Measurements from ENCODE around the gene KCNJ11.

Gene KCNJ11

DNA sequence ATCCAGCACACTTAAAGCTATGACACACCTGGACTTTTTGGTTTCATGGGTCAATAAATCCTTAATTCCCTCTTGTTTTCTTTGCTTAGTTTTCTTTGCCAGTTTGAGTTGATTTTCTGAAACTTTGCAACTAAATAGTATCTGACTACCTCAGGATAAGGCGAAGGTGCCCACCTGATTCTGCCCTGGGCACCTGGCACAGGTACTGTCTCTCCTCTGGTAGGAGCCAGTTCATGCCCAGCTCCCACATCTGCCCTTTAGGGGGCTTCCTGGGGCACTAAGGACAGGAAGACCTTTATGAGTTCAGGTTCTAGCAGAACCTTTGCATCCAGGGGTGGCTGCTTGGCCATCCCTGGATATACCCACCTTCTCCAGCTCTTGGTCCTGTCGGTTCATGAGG lies 19.6 kb upstream of the KCNJ11 start:
- DNase-seq = no peak

DNA sequence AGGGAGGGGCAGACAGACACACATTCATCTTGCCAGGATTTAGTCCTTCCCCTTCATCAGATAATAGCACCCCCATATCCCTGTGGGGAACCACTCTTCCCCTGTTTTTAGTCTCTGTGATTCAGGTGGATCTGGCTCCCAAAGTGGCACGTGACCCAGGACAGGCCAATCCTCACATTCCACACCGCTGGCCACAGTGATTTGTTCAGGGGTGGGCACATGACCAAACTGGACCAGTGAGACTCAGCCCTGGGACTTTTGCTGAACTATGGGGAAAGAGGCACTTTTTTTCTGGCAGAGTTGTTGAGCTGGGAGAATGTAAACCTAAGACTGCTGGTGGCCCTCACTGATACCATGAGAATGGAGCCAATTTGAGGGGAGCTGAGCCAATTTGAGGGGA lies 19.1 kb upstream of the KCNJ11 start:
- no peak for DNase-seq

DNA sequence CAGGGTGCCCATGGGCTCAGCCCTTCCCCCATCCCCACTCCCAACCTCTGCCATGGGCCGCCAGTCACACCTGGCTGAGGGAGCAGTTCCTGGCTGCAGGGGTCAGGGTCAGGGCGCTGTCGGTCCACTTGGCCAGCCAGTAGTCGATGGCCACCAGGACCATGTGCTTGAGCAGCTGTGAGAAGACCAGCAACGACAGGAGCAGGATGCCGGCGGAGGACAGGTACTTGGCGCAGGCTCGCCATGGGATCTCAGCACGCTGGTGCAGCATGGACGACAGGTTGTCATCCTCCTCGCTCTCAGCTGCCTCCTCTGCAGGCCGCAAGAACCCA lies 18.3 kb upstream of the KCNJ11 start:
- DNase-seq = no peak

DNA sequence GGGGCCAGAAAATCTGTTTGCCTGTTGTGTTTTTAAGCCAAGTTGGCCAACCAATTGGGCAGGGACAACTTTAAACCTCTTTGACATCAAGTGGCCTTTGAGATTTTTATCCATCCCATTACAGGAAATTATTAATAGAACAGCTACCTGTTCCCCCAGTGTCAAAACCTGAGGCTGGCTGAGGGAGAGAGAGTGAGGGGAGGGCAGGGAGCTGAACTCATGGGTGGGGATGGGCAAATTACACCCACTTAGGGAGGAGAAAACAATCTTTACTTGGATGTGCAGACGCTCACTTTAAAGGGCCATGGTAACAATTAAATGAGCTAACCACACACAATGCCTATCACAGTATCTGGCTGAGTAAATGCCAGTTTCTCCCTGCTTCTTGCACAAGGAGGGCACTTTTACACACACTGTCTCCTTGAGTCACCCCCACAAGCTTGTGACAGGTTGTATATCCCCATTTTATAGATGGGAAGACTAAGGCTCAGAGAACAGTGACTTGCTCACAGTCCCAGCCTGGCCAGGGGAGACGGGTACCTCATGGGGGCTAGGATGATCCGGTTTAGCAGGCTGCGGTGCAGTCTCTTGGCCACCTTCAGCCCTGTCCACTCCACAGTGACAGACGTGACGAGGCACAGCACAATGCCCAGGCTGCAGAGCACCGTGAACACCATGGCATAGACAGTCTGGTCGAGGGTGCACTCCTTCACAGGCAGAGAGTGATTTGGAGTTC lies 17.8 kb upstream of the KCNJ11 start:
- DNase-seq = no peak

DNA sequence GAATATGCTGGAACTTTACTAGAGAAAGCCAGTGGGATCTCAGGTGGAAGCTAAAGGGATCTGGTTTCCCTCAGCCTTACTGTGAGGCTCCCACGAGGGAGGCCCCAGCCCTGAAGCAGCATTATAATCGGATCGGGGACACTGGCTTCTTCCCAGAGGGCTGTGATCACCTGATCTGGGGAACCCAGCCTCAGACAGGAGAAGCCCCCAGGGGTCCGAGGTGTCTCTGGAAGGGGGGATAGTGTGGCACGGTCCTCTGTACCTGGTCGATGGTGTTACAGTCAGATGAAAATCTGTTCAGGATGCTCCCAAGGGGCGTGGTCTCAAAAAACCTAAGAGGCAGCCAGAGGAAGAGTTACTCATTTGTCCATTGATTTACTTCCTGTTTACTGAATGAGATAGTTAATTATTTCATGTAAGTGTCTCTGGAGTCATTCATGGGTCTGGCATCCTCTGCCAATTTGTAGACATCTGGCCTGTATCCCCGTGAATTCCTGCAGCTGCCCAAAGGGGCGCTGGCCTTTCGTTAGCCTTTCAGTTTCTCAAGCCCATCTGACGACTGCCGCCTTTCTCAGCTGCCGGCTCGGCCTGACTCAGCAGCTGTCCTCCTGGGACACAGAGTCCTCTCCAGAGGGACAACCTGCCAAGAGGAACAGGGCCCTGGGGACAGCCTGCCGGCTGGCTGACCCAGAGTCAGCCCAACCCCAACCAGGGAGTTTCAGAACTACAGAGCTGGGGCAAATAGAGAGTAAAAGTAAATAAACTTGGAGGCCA lies 17.0 kb upstream of the KCNJ11 start:
- no peak for DNase-seq

DNA sequence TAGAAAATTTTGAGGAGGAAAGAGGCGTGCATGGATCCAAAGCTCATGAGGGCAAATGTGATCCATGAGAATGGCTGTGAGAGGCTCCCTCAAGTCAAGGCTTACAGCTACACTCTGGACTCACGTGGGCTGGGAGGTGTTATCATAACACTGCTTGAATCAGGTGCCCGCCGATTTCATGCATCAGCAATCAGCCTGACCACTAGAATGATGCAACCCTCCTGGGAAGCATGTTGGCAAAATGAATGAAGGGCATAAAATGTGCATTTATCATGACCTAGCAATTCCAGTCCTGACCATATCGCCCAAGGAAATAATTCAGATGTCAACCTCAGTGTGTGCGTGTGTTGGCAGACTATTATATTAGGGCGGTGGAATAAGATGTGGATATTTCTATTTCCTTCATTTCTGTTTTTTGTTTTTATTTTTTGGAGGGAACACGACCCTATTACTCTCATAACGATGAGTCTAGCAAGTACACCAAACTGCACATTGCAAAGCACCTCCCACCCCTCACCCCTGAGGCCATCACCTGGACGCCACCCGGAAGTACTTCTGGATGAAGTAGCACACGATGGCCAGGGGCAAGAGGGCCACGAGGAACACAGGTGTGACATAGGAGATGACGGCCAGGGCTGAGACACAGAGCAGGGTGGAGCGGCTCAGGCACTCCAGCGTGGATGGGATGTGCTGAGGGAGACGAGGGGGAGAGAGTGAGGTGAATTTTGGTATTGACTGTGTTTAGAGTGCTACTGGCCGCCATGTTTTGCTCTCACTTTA lies 15.7 kb upstream of the KCNJ11 start:
- DNase-seq = no peak

DNA sequence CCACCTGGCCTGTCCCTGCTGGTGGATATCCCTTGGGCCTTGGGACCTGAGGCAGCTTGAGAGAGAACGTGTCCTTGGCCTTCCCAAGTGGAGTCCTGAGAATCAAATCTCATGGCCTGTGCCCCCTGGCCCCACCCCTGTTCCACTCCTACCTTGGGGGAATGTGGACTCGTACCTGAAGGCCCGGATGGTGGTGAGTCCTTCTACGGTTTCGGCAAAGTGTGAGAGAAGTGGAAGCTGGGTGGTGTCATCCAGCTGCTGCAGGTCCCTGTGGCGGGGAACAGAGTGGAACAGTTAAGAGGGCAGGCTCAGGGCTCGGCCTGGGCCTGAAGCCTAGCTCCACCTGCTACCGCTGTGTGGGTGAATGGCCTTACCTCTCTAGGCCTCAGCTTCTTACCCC lies 14.0 kb upstream of the KCNJ11 start:
- DNase-seq = no peak

DNA sequence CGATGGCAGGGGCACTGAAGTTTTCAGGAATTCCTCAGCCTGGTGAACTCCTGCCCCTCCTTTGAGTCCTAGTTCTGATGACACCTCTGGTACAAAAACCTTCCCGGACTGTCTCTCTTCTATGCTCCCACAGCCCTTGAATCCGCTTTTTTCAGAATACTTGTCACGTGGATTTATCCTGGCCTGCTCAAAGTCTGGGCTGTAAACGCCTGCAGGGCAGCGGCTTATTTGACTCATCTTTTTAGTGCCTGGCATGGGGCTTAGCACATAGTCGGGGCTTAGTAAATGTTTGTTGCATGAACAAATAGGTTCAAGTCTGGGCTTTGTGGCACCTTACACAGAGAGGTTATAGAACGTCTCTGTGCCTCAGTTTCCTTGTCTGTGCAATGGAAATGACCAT lies 13.4 kb upstream of the KCNJ11 start:
- DNase-seq = no peak

DNA sequence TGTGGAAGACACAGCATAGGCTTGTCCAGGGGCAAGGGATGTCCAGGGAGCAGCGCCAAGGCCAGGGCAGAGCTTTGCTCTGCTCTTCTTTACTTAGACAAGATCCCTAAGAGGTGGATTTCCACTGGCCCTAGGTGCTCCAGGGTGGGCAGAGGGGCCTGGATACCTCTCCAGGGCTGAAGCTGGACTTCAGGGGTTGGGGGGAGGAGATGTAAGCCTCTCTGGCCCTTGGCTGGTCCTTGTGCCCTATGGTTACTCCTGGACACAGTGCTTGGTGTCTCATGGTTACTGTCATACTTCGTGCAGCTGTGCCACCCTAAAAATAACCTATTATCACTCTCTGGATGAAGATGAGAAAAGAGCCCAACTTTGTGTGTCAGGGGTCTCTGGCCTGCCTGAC lies 12.9 kb upstream of the KCNJ11 start:
- no peak for DNase-seq

DNA sequence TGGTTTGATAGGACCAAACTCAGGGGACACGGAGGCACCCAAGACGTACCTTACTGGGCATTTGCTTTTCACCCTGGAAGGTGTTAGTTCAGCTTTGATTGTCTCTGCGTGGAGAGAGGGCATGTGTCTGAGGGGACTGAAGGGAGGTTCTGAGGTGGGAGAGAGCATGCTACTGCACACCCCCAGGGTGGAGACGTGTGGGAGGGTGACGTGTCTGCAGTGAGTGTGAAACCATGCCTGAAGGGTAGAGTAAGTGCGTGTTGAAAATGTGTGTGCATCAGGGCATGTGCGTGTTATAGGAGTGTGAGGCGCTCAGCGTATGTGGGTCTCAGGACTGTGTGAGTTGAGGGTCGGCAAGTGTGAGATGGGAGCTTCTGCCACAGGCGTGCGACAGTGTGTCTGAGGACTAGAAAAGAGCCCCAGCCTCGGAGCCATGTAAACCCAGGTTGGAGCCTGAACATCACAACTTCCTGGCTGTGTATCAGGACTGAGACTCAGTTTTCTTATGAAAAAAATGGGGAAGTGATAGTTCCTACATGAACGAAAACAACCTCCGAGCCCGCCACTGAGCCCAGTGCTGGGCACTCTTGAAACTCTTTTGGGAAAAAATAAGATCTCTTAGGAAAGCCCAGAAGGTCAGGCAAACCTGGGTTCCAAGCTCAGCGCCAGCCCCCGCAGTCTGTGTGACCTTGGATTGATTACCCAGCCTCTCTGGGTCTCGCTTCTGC lies 11.8 kb upstream of the KCNJ11 start:
- DNase-seq = no peak

DNA sequence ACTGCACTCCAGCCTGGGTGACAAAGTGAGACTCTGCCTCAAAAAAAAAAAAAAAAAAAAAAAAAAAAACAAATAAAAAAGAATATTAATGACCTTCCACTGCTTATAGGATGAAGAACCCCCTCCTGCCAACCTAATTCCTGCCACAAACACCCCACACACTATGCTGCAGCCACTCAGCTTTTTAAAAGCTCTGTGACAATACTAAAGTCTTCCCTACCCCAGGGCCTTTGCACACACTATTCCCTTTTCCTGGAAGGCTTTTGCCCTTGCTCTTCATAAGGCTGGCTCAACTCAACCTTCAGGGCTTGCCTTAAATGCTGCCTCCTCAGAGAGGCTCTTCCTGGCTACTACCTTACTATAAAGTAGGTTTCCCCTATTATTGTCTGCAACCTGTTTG lies 10.8 kb upstream of the KCNJ11 start:
- DNase-seq = no peak

DNA sequence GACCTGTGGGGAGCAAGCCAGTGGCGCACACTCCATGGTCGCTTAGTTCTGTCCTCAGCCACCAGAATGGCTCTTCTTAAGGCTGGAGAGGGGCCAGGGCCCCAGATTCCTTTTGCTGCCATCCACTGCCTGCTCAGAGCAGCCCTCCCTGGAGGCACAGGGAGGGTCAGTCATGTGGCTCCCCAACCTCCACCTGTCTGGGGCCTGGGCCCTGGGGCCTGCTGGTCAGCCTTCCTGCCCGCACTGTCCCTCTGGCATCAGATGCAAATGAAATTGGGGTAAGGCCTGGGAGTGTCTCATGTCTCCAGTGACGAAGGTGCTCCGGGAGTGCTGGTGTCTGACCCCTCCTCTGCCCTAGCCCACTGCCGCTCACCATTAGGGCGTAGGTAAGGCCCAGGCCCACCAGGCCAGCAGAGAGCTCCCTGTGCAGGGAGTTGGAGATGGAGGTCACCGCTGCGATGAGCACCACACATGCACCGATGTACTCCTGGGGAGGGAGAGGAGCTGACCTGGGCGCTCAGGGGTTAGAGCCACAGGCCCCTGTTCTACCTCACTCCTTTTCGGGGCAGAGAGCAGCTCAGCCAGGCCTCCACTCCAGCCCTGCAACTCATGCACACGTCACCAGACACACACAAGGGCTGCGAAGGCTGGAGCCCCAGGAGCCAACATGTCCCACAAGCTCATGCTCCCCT lies 9.0 kb upstream of the KCNJ11 start:
- no peak for DNase-seq

DNA sequence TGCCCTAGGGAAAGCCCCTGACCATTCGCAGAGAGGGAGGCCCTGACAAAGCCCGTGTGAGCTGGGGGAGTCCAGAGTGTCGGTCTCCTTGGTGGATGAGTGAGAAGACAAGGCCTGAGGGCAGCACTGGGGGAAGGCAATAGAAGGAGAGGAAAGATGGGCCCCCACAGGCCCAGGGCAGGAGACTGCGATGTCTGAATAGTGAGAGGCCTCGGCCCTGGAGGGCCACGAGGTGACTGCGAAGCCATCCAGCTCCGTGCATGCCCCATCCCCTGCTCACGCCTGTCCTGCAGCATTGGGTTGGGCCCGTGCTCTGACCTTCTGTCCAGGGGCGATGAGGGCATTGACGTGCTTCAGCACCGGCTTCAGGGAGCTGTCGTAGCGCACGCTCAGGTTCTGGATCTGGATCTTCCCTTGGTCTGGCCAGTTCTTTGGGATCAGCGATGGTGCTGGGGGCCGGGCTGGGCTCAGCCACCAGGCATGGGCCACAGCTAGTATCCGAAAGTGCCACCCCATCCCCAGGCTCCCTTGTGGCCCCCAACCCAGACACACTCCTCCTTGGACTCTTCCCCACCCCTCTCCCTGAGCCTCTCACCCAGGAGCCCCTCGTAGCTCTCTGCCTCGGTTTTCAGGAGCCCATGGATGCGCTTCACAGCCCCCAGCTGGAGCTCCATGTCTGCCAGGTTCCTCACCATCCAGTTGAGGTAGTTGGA lies 8.3 kb upstream of the KCNJ11 start:
- no peak for DNase-seq

DNA sequence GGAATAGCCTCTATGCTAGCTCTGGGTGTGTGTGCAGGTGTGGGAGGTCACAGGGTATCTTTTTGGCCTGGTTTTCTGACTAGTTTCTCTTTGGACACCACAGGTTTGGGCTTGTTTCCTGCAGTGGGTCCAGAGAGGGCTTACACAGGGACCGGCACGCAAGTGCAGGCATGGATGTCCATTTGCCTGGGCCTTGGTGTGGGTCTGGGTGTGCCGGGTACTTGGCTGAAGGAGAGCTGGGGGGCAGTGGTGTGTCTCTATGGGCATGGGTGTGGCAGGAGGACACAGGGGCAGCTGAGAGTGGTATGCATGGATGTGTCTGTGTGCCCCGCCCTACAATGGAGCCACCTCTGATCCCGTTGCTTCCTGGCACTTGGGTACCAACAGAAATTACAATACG lies 7.5 kb upstream of the KCNJ11 start:
- no peak for DNase-seq

DNA sequence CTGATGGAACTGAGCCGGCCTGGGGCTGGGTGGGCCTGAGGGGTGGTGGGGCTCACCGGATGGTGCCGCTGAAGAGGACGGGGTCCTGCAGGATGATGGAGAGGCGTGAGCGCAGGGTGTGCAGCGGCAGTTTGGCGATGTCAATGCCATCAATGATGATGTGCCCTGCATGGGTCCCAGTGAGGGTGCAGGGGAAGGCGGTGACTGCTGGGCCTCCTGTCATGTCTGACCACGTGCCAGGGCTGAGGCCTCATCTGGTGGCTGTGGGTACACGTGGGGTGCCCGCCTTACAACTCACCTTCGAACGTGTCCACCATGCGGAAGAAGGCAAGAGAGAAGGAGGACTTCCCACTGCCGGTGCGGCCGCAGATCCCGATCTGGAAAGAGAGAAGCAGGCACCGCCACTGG lies 7.1 kb upstream of the KCNJ11 start:
- DNase-seq = no peak

DNA sequence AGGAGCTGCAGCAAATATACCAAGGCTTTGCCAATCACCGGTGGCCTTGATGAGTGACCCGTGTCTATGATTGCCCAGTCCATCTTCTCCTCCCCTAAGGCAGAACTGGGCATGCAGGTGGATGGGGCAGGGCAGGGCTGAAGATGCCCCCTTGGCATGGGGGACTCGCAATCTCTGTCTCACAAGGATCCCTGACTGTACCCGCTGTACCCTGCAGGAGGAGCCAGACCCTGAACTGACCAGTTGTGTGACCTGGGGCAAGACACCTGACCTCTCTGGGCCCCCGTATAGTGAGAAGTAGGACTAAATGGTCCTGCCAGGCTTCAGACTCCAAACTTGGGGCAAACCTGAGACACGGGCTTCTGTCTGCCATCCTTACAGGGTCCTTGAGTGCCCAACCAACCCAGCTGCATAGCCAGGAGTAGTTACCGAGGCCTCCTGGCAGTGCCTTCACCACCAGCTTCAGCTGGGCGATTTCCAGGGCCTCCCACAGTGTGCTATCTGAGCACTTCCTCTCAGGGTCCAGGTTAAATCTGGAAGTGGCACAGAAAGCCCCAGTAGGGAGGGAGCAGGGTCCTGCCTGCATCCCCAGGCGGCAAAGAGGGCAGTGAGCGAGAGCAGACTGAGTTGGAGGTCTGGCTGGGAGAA lies 6.4 kb upstream of the KCNJ11 start:
- no peak for DNase-seq

DNA sequence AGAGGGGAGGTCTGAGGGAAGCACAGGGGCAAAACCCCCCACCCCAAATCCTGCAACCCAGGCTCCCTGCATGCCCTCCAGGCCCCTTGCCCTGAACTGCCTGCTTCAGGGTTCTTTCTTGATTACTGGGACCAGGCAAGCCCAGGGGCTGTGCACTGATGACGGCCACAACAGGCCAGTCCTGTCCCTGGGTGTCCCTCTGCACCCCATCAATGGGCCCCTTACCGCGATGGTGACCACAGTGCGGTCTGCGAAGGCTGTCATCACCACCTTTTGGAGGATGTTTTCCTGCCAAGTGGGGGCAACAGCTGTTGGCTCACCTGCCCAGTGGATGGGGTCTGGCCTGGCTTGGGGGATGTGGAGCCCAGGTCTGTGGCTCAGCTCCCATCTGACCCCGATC lies 5.0 kb upstream of the KCNJ11 start:
- no peak for DNase-seq

DNA sequence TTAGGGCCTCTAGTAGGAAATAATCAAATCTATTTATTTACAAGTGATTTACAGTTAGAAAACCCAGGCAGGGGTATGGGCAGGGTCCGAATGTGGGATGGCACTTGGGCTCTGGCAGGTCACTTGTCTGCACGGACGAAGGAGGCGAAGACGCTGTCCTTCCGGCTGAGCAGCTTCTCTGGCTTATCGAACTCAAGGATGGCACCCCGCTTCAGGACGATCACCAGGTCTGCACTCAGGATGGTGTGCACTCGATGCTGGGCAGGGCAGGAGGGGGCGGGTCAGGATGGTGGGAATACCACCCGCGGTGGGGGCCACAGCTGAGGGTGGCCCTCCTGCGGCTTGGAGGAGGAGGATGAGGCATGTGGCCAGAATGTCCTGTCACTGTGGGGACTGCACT lies 4.4 kb upstream of the KCNJ11 start:
- no peak for DNase-seq

DNA sequence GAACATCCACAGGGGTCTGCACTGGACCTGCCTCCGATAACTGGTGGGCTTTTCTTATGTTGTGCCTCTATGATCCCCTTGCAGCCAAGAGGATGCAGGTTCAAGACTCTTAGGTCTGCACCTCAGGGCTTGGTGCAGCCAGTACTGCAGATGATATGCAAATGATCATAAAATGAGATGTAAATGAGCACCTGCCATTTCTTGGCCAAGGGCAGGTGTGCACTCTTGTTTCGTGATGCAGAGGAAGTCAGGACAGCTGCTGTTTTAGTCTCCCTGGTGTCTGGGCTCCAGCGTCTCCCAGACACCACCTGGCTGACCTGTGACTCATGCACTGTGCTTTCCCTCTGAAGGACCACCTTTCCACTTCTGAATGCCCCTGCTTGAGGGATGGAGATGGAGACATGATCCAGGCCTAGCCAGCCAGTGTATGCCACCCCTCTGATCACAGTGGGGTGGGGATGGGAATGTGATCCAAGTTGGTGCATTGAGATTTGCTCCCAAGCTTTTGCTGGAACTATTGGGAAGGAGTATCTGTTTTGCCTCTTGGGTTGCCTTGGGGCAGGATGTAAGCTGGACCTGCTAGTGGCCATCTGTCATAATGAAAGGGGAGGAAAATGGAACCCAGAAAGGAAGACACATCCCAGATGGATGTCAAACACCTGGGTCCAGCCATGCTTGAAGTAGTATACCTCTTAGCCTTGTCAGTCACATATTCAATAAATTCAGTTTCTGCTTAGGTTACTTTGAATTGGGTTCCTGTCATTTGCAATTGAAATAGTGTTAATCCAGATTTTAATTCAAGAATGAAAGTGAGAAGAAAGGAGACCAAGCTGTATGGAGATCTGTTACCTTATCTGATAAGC lies 3.3 kb upstream of the KCNJ11 start:
- DNase-seq = no peak

DNA sequence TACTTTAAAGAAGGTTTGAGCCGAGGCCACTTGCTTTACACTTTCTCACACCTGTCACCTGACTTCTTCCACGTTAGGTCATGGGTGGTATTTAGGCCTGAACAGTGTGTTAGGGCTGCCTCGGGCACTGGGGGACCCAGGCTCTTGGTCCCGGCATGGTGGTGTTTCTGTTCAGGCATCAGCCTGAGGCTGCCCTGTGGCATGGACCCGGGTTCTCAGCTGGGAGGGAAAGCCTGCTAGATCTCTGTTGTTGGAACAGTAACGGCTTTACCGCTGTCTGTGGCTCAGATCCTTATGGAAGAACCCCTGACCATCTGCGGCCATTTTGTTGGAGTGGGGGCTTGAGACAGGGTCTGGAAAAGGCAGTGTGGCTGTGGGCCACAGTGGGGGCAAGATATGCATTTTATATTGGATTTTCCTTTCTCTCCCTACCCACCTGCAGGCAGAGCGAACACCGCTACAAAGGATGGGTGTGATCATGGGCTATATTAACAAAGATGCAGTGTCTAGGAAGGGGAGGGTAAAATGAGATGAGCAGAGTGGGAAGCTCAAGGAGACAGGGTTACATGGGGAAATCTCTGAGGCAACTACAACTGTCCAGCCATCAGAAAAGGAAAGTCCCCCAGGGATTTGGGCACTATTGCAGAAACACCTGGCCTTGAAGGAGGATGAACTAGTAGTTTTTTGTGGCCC lies 1.6 kb upstream of the KCNJ11 start:
- no peak for DNase-seq

All from fibroblast of skin of abdomen (primary cell).